GM18498 (cell line): ENCODE data around the gene RPL5.

ENCODE experiments used
- ATAC-seq: cut with Tn5 transposase; IDR thresholded peaks from one replicate; pipeline ENCODE4 v1.9.1; 2021; ENCODE audit warnings: mild to moderate bottlenecking, moderate library complexity; ENCODE audit not compliant: unreplicated experiment

Gene RPL5

GRCh38 chr1:92853299-92853698 lies 21.5 kb downstream of the RPL5 start:
- no peak for ATAC-seq

GRCh38 chr1:92854101-92854785 lies 22.4 kb downstream of the RPL5 start:
- ATAC-seq = no peak

- ATAC-seq = no peak
These were observed 23.4 kb downstream of the RPL5 start for GRCh38 chr1:92855236-92855635.

- no peak for ATAC-seq
These were observed 26.0 kb downstream of the RPL5 start for GRCh38 chr1:92857817-92858216.

GRCh38 chr1:92858564-92859399 lies 26.9 kb downstream of the RPL5 start:
- peak; percentile 65 for ATAC-seq

GRCh38 chr1:92859400-92860039 lies 27.7 kb downstream of the RPL5 start:
- no peak for ATAC-seq

- no peak for ATAC-seq
These were observed 30.8 kb downstream of the RPL5 start for GRCh38 chr1:92862605-92863004.

GRCh38 chr1:92864131-92864530 lies 32.3 kb downstream of the RPL5 start:
- ATAC-seq = no peak

GRCh38 chr1:92870591-92870990 lies 38.8 kb downstream of the RPL5 start:
- ATAC-seq = no peak

GRCh38 chr1:92872719-92873118 lies 40.9 kb downstream of the RPL5 start:
- ATAC-seq = no peak

GRCh38 chr1:92874987-92875386 lies 43.1 kb downstream of the RPL5 start:
- no peak for ATAC-seq

GRCh38 chr1:92876351-92876750 lies 44.5 kb downstream of the RPL5 start:
- ATAC-seq = no peak

- peak; percentile 47 for ATAC-seq
These were observed 45.4 kb downstream of the RPL5 start for GRCh38 chr1:92877081-92877711.

- peak; percentile 83 for ATAC-seq
These were observed 46.0 kb downstream of the RPL5 start for GRCh38 chr1:92877792-92878191.

GRCh38 chr1:92879316-92879968 lies 47.6 kb downstream of the RPL5 start:
- ATAC-seq = no peak

GRCh38 chr1:92881391-92881790 lies 49.6 kb downstream of the RPL5 start:
- ATAC-seq = no peak

- peak; percentile 68 for ATAC-seq
These were observed 51.0 kb downstream of the RPL5 start for GRCh38 chr1:92882819-92883218.

- ATAC-seq = peak; percentile 42
These were observed 51.5 kb downstream of the RPL5 start for GRCh38 chr1:92883297-92883696.

GRCh38 chr1:92884195-92884594 lies 52.4 kb downstream of the RPL5 start:
- ATAC-seq = no peak

- ATAC-seq = no peak
These were observed 55.1 kb downstream of the RPL5 start for GRCh38 chr1:92886886-92887419.

GRCh38 chr1:92887465-92887864 lies 55.6 kb downstream of the RPL5 start:
- ATAC-seq = no peak
